Hepatocyte (in vitro differentiated cells): ENCODE measurements around the gene ACRV1.

Experiments used
- CTCF ChIP-seq: fragments of 200-600 bp; sonication (generic); IDR thresholded peaks from 2 replicates; pipeline ENCODE4 v1.5.1; 2016; ENCODE audit warnings: antibody characterized with exemption, mild to moderate bottlenecking; ENCODE audit not compliant: poor library complexity
- EZH2 ChIP-seq: fragments of 200-600 bp; sonication (generic); IDR thresholded peaks from 2 replicates; pipeline ENCODE4 v1.6.1; 2016; ENCODE audit warnings: antibody characterized with exemption, mild to moderate bottlenecking, borderline replicate concordance

- no peak for TF ChIP-seq CTCF
- TF ChIP-seq EZH2 = no peak
These were observed 58.7 kb downstream of the ACRV1 start for GRCh38 chr11:125621995-125622394.
